ENCODE data around the gene SSPN. TPM values are rescaled to one million over a fixed set of nuclear protein-coding genes. Genes with fewer than 3 reads are reported as not detected.

SSPN gene
- total RNA-seq, 1 experiment from 2014 or later: 11.9 TPM

GRCh38 chr12:26271889-26272492 lies 76.6 kb downstream of the SSPN start:
- POLR2A ChIA-PET (ENCODE audit: unreplicated experiment): interaction anchor here (0.6 kb wide), 1 partner anchor 27 kb away, joined by 4 read pairs; no protein-coding TSS in a partner anchor
- H3K4me2 ChIP-seq (ENCODE audit: low read length): no peak overlapping the region
- ATAC-seq: no peak
- no peaks in the 10 kb centered on the region for H3K9me3 ChIP-seq (ENCODE audit: low read length)
- no peaks in the 10 kb centered on the region for H3K79me2 ChIP-seq (ENCODE audit: low read length)
- H3F3A ChIP-seq (ENCODE audit: low read length, unreplicated experiment): peaks cover 11% of the 10 kb centered on the region
- H3K4me3 ChIP-seq (ENCODE audit: low read length): no peak overlapping the region
- H3K9me2 ChIP-seq (replicated peaks; ENCODE audit: low read length): no peaks in the 10 kb centered on the region
- TF ChIP-seq CTCF (conservative IDR thresholded peaks at IDR 0.05; ENCODE audit: low read depth, low read length) (no peak), EZH2 (IDR thresholded peaks at IDR 0.05; ENCODE audit: low read length, unreplicated experiment) (no peak), EZH2phosphoT487 (IDR thresholded peaks at IDR 0.05; ENCODE audit: borderline replicate concordance, low read length) (no peak)
- no peak overlapping the region for H2AFZ ChIP-seq (ENCODE audit: low read length)
- no peaks in the 10 kb centered on the region for H3K36me3 ChIP-seq (ENCODE audit: low read depth, low read length)
- intact Hi-C loops (cut with micrococcal nuclease): loop anchor here (5.0 to 10.0 kb wide), 2 partner anchors 363 to 430 kb away; no protein-coding TSS in a partner anchor
- peak overlapping the region; percentile 17; the same call in 1 of the 2 replicates for H3K9ac ChIP-seq (ENCODE audit: low read length)
- H4K20me1 ChIP-seq (ENCODE audit: low read length): no peaks in the 10 kb centered on the region
- no peaks in the 10 kb centered on the region for H3K27me3 ChIP-seq (ENCODE audit: low read length)
- peak overlapping the region; percentile 46 for H3K27ac ChIP-seq (ENCODE audit: low read length)
- BruUV-seq (replicated peaks): no TSS peak
- CTCF ChIA-PET: interaction anchor here (0.6 kb wide), 2 partner anchors 144 to 222 kb away, joined by 3 to 7 read pairs; no protein-coding TSS in a partner anchor
- peaks cover 57% of the 10 kb centered on the region for H3K4me1 ChIP-seq (ENCODE audit: insufficient read depth, low read length)
- DNase-seq: peak; percentile 68

GRCh38 chr12:26272851-26273250 lies 77.5 kb downstream of the SSPN start:
- no peak for ATAC-seq
- Histone ChIP-seq H2AFZ (ENCODE audit: low read length) (no peak overlapping the region), H3K27me3 (ENCODE audit: low read length) (no peaks in the 10 kb centered on the region), H3F3A (ENCODE audit: low read length, unreplicated experiment) (peaks cover 11% of the 10 kb centered on the region), H3K9me2 (replicated peaks; ENCODE audit: low read length) (no peaks in the 10 kb centered on the region), H4K20me1 (ENCODE audit: low read length) (no peaks in the 10 kb centered on the region), H3K79me2 (ENCODE audit: low read length) (no peaks in the 10 kb centered on the region), H3K36me3 (ENCODE audit: low read depth, low read length) (no peaks in the 10 kb centered on the region), H3K27ac (ENCODE audit: low read length) (peak overlapping the region; percentile 94), H3K9ac (ENCODE audit: low read length) (peak overlapping the region; percentile 78; the same call in 1 of the 2 replicates), H3K9me3 (ENCODE audit: low read length) (no peaks in the 10 kb centered on the region), H3K4me1 (ENCODE audit: insufficient read depth, low read length) (peaks cover 57% of the 10 kb centered on the region), H3K4me2 (ENCODE audit: low read length) (no peak overlapping the region), H3K4me3 (ENCODE audit: low read length) (no peak overlapping the region)
- ChIA-PET POLR2A (ENCODE audit: unreplicated experiment) (interaction anchor here (0.6 kb wide), 1 partner anchor 126 kb away, joined by 3 read pairs; no protein-coding TSS in a partner anchor), CTCF (no interaction called here)
- BruUV-seq (replicated peaks): no TSS peak
- intact Hi-C loops (cut with micrococcal nuclease): loop anchor here (5.0 to 10.0 kb wide), 2 partner anchors 362 to 429 kb away; no protein-coding TSS in a partner anchor
- TF ChIP-seq EZH2phosphoT487 (IDR thresholded peaks at IDR 0.05; ENCODE audit: borderline replicate concordance, low read length) (no peak), EZH2 (IDR thresholded peaks at IDR 0.05; ENCODE audit: low read length, unreplicated experiment) (no peak)
- no peak for DNase-seq

GRCh38 chr12:26273811-26274210 lies 78.4 kb downstream of the SSPN start:
- CTCF ChIA-PET: interaction anchor here (0.6 to 2.3 kb wide), 12 partner anchors 8 to 428 kb away, joined by 3 to 19 read pairs (median 6); partner anchors contain the start of genes BHLHE41 and SSPN
- Histone ChIP-seq H3K9ac (ENCODE audit: low read length) (peak overlapping the region; percentile 78), H4K20me1 (ENCODE audit: low read length) (no peaks in the 10 kb centered on the region), H3K4me3 (ENCODE audit: low read length) (peak overlapping the region; percentile 5; the same call in 1 of the 2 replicates), H3K9me2 (replicated peaks; ENCODE audit: low read length) (no peaks in the 10 kb centered on the region), H3K9me3 (ENCODE audit: low read length) (no peaks in the 10 kb centered on the region), H3K79me2 (ENCODE audit: low read length) (no peaks in the 10 kb centered on the region), H3K36me3 (ENCODE audit: low read depth, low read length) (no peaks in the 10 kb centered on the region), H3K27me3 (ENCODE audit: low read length) (no peaks in the 10 kb centered on the region), H2AFZ (ENCODE audit: low read length) (peak overlapping the region; percentile 13; the same call in 1 of the 2 replicates), H3F3A (ENCODE audit: low read length, unreplicated experiment) (peaks cover 11% of the 10 kb centered on the region), H3K4me2 (ENCODE audit: low read length) (peak overlapping the region; percentile 60), H3K27ac (ENCODE audit: low read length) (peak overlapping the region; percentile 94), H3K4me1 (ENCODE audit: insufficient read depth, low read length) (peaks cover 57% of the 10 kb centered on the region)
- intact Hi-C loops (cut with micrococcal nuclease): loop anchor here (1.0 to 10.0 kb wide), 11 partner anchors 28 to 428 kb away; no protein-coding TSS in a partner anchor
- TF ChIP-seq CTCF (conservative IDR thresholded peaks at IDR 0.05; ENCODE audit: low read depth, low read length): no peak
- TF ChIP-seq EZH2phosphoT487 (IDR thresholded peaks at IDR 0.05; ENCODE audit: borderline replicate concordance, low read length): no peak
- no peak for TF ChIP-seq EZH2 (IDR thresholded peaks at IDR 0.05; ENCODE audit: low read length, unreplicated experiment)
- no peak for ATAC-seq
- BruUV-seq (replicated peaks): no TSS peak
- POLR2A ChIA-PET (ENCODE audit: unreplicated experiment): interaction anchor here (0.9 to 1.7 kb wide), 5 partner anchors 27 to 151 kb away, joined by 4 to 16 read pairs (median 9); no protein-coding TSS in a partner anchor
- DNase-seq: no peak
